Bone marrow (tissue), 2 donors: ENCODE measurements around the gene FEZ2.

Experiments
- DNase-seq, 2 donors: peaks; one replicate each; lab custom pipeline; 2025; lab: John Stamatoyannopoulos, UW

Gene FEZ2

GRCh38 chr2:36587101-36587500 lies 10.9 kb downstream of the FEZ2 start:
- DNase-seq, result no peak

GRCh38 chr2:36586672-36587071 lies 11.3 kb downstream of the FEZ2 start:
- DNase-seq, result no peak

- DNase-seq, result no peak
Observed at GRCh38 chr2:36584148-36584794, 13.7 kb downstream of the FEZ2 start.

- DNase-seq, result no peak
Observed at GRCh38 chr2:36582951-36583350, 15.0 kb downstream of the FEZ2 start.

GRCh38 chr2:36582538-36582937 lies 15.4 kb downstream of the FEZ2 start:
- DNase-seq, result no peak

GRCh38 chr2:36579297-36579664 lies 18.7 kb downstream of the FEZ2 start:
- DNase-seq, result no peak

GRCh38 chr2:36578343-36579296 lies 19.3 kb downstream of the FEZ2 start:
- no peak for DNase-seq

GRCh38 chr2:36577884-36578283 lies 20.1 kb downstream of the FEZ2 start:
- DNase-seq, result no peak

GRCh38 chr2:36574560-36574959 lies 23.4 kb downstream of the FEZ2 start:
- DNase-seq, result no peak

- DNase-seq, result no peak
Observed at GRCh38 chr2:36573165-36573564, 24.8 kb downstream of the FEZ2 start.

GRCh38 chr2:36572719-36573059 lies 25.3 kb downstream of the FEZ2 start:
- no peak for DNase-seq

- DNase-seq, result no peak
Observed at GRCh38 chr2:36572054-36572718, 25.8 kb downstream of the FEZ2 start.

GRCh38 chr2:36570416-36570815 lies 27.6 kb downstream of the FEZ2 start:
- no peak for DNase-seq

- DNase-seq, result no peak
Observed at GRCh38 chr2:36569267-36569856, 28.6 kb downstream of the FEZ2 start.

- DNase-seq, result no peak
Observed at GRCh38 chr2:36568516-36569246, 29.3 kb downstream of the FEZ2 start.

- DNase-seq, result no peak
Observed at GRCh38 chr2:36567711-36568408, 30.1 kb downstream of the FEZ2 start.

- DNase-seq, result no peak
Observed at GRCh38 chr2:36566887-36567286, 31.1 kb downstream of the FEZ2 start.

GRCh38 chr2:36565712-36566111 lies 32.3 kb downstream of the FEZ2 start:
- no peak for DNase-seq

GRCh38 chr2:36564377-36564930 lies 33.5 kb downstream of the FEZ2 start:
- no peak for DNase-seq

GRCh38 chr2:36562973-36563532 lies 34.9 kb downstream of the FEZ2 start:
- DNase-seq, result no peak

- DNase-seq, result no peak
Observed at GRCh38 chr2:36562240-36562639, 35.7 kb downstream of the FEZ2 start.
